Dendritic cell treated with granulocyte-macrophage colony-stimulating factor and Interleukin-4, amounts not matched to agents 40 ng/mL and 50 ng/mL, for 4 days (primary cell): ENCODE measurements around the gene CLCN2.
"Not testable (repeated sequence)": the region's sequence is repeated elsewhere in the genome, so short reads cannot be mapped to it uniquely, and the experiment has no call there.

Source experiments
- H3K27ac Mint-ChIP-seq: one replicate; pipeline ENCODE4 v1.8.0; 2022; ENCODE audit warnings: mild to moderate bottlenecking, mixed read lengths
- H3K27me3 Mint-ChIP-seq: one replicate; pipeline ENCODE4 v1.8.0; 2022; ENCODE audit warnings: mild to moderate bottlenecking, mixed read lengths
- H3K36me3 Mint-ChIP-seq: one replicate; pipeline ENCODE4 v1.8.0; 2022; ENCODE audit warnings: low read depth, mixed read lengths
- H3K4me1 Mint-ChIP-seq: one replicate; pipeline ENCODE4 v1.8.0; 2022; ENCODE audit warnings: low read depth, mixed read lengths
- H3K4me3 Mint-ChIP-seq: one replicate; pipeline ENCODE4 v1.8.0; 2022; ENCODE audit warnings: mild to moderate bottlenecking, moderate library complexity, mixed read lengths
- H3K9me3 Mint-ChIP-seq: one replicate; pipeline ENCODE4 v1.8.0; 2022; ENCODE audit warnings: mixed read lengths
- intact Hi-C: fragments of 100-400 bp; cut with micrococcal nuclease; formaldehyde crosslinking; loops from one replicate; pipeline ENCODE4 v1.15.0; 2022

Gene CLCN2

DNA sequence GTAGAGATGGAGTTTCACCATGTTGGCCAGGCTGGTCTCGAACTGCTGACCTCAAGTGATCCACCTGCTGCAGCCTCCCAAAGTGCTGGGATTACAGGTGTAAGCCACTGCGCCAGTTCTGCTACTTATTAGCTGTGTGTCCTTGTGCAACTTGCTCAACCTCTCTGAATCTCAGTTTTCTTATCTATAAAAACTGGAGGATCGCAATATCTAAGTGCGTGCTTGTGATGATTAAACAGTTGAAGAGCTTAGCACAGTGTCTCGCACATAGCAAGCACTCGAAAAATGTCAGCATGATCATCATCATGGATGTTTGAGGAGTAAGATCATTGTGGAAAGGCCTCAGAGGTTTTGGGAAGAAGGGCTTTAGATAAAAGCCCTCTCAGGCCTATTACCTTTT lies 10.8 kb downstream of the CLCN2 start:
- H3K9me3 Mint-ChIP-seq, result no peaks in the 10 kb centered on the region
- no peaks in the 10 kb centered on the region for H3K27me3 Mint-ChIP-seq
- no peak overlapping the region for H3K27ac Mint-ChIP-seq
- peaks cover 16% of the 10 kb centered on the region for H3K4me1 Mint-ChIP-seq
- H3K36me3 Mint-ChIP-seq, result peaks cover 34% of the 10 kb centered on the region
- intact Hi-C loops, result no loop called here
- H3K4me3 Mint-ChIP-seq, result no peak overlapping the region

DNA sequence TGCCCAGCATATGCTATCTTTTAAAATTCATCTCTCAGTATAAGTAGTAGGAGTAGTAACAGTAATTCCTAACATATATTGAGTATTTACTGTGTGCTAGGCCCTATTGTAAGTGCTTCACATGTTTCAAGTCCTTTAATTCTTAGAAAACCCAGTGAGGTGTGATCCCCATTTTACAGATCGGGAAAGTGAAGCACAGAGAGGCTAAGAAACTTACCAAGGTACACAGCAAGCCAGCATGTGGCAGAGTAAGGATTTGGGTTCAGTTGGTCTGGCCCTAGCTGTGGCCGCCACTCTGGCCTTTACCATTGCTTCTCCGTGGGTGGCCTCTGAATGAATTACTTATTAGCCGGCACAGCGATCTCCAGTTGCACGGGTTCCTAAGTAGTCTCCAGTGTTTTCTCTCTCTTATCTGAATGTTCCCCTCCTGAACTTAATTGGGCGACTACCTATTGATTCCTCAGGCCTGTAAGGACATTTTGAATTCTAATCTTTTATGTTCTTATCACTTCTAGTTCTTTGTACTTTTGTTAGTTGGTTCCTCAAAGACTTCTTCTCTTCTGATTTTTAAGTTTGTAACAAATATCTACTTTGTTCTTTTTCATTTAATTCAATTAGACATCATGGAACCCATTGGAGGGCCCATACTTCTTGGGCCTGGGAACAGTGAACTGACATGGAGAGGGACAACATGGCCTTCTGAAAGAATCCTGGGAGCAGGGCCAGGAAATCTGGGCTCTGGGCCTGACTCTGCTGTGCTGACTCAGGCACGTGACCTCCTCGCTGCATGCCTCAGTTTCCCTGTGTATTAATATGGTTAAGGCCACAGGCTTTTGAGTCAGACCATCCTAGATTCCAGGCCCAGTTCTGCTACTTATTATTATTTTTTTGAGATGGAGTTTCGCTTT lies 11.6 kb downstream of the CLCN2 start:
- Mint-ChIP-seq H3K4me3 (no peak overlapping the region), H3K27ac (no peak overlapping the region), H3K27me3 (no peaks in the 10 kb centered on the region), H3K4me1 (peaks cover 21% of the 10 kb centered on the region), H3K36me3 (peaks cover 42% of the 10 kb centered on the region), H3K9me3 (no peaks in the 10 kb centered on the region)
- intact Hi-C loops, result no loop called here

DNA sequence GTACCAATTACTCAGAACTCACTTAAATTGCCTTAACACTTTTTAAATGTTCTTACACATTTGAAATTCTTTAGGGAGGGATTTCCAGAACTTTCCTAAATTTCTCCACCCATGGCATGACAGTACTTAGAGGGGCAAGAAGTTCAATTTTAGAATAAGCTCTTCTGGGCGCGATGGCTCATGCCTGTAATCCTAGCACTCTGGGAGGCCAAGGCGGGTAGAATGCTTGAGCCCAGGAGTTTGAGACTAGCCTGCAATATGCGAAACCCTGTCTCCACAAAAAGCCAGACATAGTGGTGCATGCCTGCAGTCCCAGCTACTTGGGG lies 13.4 kb downstream of the CLCN2 start:
- intact Hi-C loops, result no loop called here
- peaks cover 16% of the 10 kb centered on the region for H3K4me1 Mint-ChIP-seq
- H3K27me3 Mint-ChIP-seq, result no peaks in the 10 kb centered on the region
- peaks cover 60% of the 10 kb centered on the region for H3K36me3 Mint-ChIP-seq
- H3K4me3 Mint-ChIP-seq, result no peak overlapping the region
- H3K27ac Mint-ChIP-seq, result no peak overlapping the region
- H3K9me3 Mint-ChIP-seq, result no peaks in the 10 kb centered on the region

DNA sequence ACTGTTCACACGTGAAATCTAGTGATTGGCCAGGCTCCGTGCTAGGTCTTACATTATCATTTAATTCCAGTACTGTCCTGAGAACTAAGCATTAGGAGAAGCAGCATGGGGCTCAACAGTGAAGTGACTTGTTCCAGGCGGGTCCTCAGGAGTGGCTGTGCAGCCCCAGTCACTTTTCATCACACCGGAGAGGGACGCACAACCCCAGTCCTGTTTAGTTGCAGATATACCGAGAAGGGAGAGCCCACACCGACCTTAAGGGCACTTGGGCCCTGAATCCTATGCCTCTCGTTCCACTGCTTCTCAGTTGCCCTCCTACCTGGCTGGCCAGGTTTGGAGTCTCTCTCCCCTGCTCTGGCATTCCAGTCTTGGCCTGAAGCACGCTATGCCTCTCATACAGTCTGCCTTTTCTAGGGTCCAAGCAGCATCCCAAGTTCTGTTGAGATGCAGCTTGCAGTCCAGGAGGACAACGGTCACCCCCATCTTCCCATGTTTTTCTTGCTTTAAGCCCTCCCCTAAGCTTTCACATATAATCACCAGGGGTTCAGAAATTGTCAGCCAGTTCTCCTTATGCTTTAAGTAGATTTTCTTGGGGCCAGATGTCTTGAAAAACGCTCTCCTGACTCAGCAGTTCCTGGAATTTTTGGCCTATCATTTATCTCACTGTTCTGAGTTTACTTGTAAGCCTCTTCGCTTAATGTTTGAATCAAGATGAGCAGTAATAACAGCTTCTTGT lies 13.9 kb downstream of the CLCN2 start:
- intact Hi-C loops, result no loop called here
- no peak overlapping the region for H3K4me3 Mint-ChIP-seq
- H3K9me3 Mint-ChIP-seq, result no peaks in the 10 kb centered on the region
- peaks cover 16% of the 10 kb centered on the region for H3K4me1 Mint-ChIP-seq
- H3K36me3 Mint-ChIP-seq, result peaks cover 63% of the 10 kb centered on the region
- H3K27ac Mint-ChIP-seq, result no peak overlapping the region
- no peaks in the 10 kb centered on the region for H3K27me3 Mint-ChIP-seq

DNA sequence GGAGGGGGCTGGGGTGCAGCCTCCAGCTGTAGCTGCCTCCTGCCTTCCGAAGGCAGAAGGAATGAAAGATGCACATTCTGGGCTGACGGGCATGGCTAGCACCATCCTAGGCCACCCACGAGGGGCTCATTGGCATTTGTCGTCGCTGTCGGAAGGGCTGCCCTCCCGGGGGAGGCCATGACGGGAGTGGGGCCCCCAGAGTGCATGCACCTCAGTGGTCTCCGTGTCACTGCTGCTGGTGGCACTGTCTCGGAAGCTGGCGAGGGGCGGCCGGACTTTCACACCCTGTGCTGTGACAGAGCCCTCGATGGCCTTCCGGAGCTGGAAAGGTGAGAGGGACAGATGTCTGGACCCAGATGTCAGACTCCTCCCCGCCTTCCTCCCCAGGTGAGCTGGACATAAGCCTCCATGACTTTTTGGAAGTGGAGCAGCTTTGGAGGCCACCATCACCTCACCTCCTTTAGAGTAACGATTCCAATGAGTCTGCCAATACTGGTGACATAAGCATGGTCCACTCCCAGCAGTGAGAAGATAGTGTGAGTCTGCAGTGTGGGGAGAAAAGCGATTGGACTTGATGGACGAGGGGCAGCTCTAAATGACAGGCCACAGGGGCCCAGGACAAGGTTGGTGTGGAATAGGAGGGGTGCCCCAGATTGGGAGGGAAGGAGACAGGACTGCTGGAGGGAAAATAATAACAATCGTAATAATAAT lies 14.8 kb downstream of the CLCN2 start:
- Mint-ChIP-seq H3K27me3 (no peaks in the 10 kb centered on the region), H3K4me1 (peaks cover 16% of the 10 kb centered on the region), H3K9me3 (no peaks in the 10 kb centered on the region), H3K27ac (no peak overlapping the region), H3K4me3 (no peak overlapping the region), H3K36me3 (peaks cover 63% of the 10 kb centered on the region)
- intact Hi-C loops, result no loop called here

DNA sequence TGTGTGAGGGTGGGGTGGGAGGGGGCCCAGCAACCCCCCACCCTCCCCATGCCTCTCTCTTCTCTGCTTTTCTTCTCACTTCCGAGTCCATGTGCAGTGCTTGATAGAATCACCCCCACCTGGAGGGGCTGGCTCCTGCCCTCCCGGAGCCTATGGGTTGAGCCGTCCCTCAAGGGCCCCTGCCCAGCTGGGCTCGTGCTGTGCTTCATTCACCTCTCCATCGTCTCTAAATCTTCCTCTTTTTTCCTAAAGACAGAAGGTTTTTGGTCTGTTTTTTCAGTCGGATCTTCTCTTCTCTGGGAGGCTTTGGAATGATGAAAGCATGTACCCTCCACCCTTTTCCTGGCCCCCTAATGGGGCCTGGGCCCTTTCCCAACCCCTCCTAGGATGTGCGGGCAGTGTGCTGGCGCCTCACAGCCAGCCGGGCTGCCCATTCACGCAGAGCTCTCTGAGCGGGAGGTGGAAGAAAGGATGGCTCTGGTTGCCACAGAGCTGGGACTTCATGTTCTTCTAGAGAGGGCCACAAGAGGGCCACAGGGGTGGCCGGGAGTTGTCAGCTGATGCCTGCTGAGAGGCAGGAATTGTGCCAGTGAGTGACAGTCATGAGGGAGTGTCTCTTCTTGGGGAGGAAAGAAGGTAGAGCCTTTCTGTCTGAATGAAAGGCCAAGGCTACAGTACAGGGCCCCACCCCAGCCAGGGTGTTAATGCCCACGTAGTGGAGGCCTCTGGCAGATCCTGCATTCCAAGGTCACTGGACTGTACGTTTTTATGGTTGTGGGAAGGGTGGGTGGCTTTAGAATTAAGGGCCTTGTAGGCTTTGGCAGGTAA lies 15.9 kb downstream of the CLCN2 start:
- peaks cover 26% of the 10 kb centered on the region for H3K4me1 Mint-ChIP-seq
- H3K36me3 Mint-ChIP-seq, result peaks cover 74% of the 10 kb centered on the region
- H3K4me3 Mint-ChIP-seq, result no peak overlapping the region
- no peaks in the 10 kb centered on the region for H3K9me3 Mint-ChIP-seq
- H3K27ac Mint-ChIP-seq, result peak overlapping the region; percentile 17
- H3K27me3 Mint-ChIP-seq, result no peaks in the 10 kb centered on the region
- intact Hi-C loops, result no loop called here

DNA sequence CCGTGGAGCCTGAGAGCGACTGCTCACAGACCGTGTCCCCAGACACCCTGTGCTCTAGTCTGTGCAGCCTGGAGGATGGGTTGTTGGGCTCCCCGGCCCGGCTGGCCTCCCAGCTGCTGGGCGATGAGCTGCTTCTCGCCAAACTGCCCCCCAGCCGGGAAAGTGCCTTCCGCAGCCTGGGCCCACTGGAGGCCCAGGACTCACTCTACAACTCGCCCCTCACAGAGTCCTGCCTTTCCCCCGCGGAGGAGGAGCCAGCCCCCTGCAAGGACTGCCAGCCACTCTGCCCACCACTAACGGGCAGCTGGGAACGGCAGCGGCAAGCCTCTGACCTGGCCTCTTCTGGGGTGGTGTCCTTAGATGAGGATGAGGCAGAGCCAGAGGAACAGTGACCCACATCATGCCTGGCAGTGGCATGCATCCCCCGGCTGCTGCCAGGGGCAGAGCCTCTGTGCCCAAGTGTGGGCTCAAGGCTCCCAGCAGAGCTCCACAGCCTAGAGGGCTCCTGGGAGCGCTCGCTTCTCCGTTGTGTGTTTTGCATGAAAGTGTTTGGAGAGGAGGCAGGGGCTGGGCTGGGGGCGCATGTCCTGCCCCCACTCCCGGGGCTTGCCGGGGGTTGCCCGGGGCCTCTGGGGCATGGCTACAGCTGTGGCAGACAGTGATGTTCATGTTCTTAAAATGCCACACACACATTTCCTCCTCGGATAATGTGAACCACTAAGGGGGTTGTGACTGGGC lies 16.7 kb downstream of the CLCN2 start:
- H3K4me1 Mint-ChIP-seq, result peaks cover 33% of the 10 kb centered on the region
- peaks cover 76% of the 10 kb centered on the region for H3K36me3 Mint-ChIP-seq
- H3K27ac Mint-ChIP-seq, result no peak overlapping the region
- H3K9me3 Mint-ChIP-seq, result no peaks in the 10 kb centered on the region
- no peaks in the 10 kb centered on the region for H3K27me3 Mint-ChIP-seq
- intact Hi-C loops, result no loop called here
- H3K4me3 Mint-ChIP-seq, result no peak overlapping the region

DNA sequence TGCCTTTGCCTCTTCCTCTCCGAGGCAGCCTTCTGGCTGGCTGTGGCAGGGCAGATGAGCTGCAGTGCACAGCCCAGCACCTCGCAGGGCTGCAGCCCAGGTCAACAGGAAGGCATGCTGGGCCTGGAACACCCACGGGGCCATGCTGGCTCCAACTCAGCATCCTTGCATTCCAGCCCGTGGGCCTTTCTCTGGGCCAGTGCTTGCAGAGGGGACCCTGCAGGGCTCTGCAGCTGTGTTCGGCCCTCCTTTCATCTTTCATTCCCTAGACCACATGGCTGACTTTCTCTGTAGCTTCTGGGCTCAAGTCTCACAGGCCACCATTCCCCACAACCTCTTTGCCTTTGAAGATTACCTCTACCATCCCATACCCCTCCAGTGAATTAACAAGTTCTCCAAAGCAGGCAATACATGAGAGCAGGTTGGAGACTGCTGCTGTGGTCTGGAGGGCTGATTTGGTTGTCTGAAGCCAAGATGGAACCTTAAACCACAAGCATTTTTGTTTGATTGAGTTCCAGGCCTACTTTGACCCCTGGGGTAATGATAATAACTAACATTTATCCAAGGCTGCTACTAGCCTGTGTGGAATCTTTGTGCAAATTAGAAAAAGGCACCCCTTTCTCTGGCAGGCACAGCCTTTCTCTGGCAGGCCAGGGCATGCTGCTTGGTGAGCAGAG lies 18.1 kb downstream of the CLCN2 start:
- H3K27ac Mint-ChIP-seq, result no peak overlapping the region

DNA sequence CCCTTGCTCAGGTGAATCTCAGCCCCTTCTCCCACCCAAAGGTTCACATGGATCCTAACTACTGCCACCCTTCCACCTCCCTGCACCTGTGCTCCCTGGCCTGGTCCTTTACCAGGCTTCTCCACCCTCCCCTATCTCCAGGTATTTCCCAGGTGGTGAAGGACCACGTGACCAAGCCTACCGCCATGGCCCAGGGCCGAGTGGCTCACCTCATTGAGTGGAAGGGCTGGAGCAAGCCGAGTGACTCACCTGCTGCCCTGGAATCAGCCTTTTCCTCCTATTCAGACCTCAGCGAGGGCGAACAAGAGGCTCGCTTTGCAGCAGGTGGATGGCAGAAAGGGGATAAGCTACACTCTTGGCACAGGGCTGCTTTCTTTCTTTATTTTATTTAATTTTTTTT lies 19.5 kb downstream of the CLCN2 start:
- intact Hi-C loops, result no loop called here
- peaks cover 54% of the 10 kb centered on the region for H3K4me1 Mint-ChIP-seq
- H3K27me3 Mint-ChIP-seq, result no peaks in the 10 kb centered on the region
- H3K4me3 Mint-ChIP-seq, result no peak overlapping the region
- H3K9me3 Mint-ChIP-seq, result no peaks in the 10 kb centered on the region
- peaks cover 85% of the 10 kb centered on the region for H3K36me3 Mint-ChIP-seq
- no peak overlapping the region for H3K27ac Mint-ChIP-seq

More for the DNA sequence above, 18.1 kb downstream of the CLCN2 start:
- Mint-ChIP-seq H3K36me3 (peaks cover 83% of the 10 kb centered on the region), H3K4me3 (no peak overlapping the region), H3K27me3 (no peaks in the 10 kb centered on the region), H3K4me1 (peaks cover 47% of the 10 kb centered on the region), H3K9me3 (no peaks in the 10 kb centered on the region)
- intact Hi-C loops, result no loop called here

DNA sequence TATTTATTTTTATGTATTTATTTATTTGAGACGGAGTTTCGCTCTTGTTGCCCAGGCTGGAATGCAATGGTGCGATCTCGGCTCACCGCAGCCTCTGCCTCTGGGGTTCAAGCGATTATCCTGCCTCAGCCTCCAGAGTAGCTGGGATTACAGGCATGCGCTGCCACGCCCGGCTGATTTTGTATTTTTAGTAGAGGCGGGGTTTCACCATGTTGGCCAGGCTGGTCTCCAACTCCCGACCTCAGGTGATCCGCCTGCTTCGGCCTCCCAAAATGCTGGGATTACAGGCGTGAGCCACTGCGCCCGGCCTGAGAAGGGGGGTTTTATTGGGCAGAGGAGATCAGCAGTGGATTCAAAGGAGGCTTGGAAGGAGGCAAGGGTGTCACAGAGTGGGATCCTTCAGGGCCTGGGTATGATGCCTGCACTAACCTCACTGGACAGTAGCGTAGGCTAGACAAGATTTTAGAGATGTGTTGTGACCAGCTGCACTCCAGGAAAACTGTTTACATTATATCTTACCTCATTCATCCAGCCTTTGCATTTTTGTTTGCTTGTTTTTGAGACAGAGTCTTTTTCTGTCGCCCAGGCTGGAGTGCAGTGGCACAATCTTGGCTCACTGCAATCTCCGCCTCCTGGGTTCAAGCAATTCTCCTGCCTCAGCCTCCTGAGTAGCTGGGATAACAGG lies 21.8 kb downstream of the CLCN2 start:
- Mint-ChIP-seq H3K4me1 (peaks cover 57% of the 10 kb centered on the region), H3K36me3 (peaks cover 71% of the 10 kb centered on the region)
- intact Hi-C loops, H3K27ac Mint-ChIP-seq, H3K27me3 Mint-ChIP-seq, H3K9me3 Mint-ChIP-seq, H3K4me3 Mint-ChIP-seq: not testable (repeated sequence)

DNA sequence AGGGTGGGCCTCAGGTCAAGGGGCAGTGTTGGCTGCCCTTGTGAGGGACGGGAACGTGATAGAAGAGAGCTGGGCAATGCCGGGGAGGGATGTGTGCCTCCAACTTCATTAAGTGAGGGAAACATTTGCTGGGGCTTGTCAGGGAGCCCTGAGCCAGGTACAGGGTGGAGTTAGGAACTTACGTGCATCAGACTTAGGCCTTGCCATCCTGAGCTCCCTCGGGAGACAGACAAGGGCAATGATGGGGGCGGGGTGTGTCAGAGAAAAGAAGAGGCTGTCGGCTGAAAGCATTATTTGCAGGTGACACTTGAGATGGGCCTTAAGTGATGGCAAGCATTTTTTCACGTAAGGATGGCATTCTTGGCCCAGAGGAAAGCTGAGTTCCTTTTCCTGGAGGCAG lies 22.4 kb downstream of the CLCN2 start:
- intact Hi-C loops, result no loop called here
- Mint-ChIP-seq H3K4me1 (peaks cover 59% of the 10 kb centered on the region), H3K27ac (no peak overlapping the region), H3K27me3 (no peaks in the 10 kb centered on the region), H3K4me3 (peak overlapping the region; percentile 35), H3K36me3 (peaks cover 71% of the 10 kb centered on the region), H3K9me3 (no peaks in the 10 kb centered on the region)

DNA sequence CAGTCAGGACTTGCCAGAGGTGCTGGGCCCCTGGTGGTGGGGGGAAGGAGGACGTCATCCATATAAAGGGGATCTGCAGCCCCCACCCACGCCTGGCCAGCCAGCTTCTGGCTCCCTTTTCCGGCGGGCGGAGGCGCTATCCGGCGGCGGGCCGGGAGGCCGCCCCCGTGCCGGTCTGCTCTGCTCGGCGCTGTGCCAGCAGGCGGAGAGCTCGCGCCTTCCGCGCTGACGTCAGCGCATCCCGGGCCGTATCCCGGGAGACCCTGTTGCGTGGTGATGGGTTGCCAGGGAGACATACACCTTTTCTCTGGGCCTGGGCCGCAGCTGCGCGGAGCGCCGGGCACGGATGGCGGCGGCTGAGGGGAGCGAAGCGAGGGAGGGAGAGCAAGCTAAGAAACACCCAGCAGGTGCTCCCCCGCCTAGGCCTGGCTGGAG lies 22.9 kb downstream of the CLCN2 start:
- Mint-ChIP-seq H3K27ac (peak overlapping the region; percentile 90), H3K36me3 (peaks cover 71% of the 10 kb centered on the region)
- intact Hi-C loops, result no loop called here

More for the DNA sequence above, 22.9 kb downstream of the CLCN2 start:
- H3K27me3 Mint-ChIP-seq, result no peaks in the 10 kb centered on the region
- H3K9me3 Mint-ChIP-seq, result no peaks in the 10 kb centered on the region
- peak overlapping the region; percentile 82 for H3K4me3 Mint-ChIP-seq
- peaks cover 64% of the 10 kb centered on the region for H3K4me1 Mint-ChIP-seq
